Hematopoietic multipotent progenitor cell treated with erythropoietin and hydrocortisone succinate and interleukin-3 and kit ligand, for 8 days (in vitro differentiated cells): ENCODE measurements around the gene ZNRF4.
"Not testable (repeated sequence)": the region's sequence is repeated elsewhere in the genome, so short reads cannot be mapped to it uniquely, and the experiment has no call there.

Source experiments
- DNase-seq: peaks from one replicate; pipeline ENCODE4 v3.0.0-alpha.2; 2015

ZNRF4 gene

GRCh38 chr19:5455367-5456129 is at the start of gene ZNRF4:
Gene ZNRF4, plus strand, starts transcription at chr19:5455417. Its CDS starts 75 bp downstream, at chr19:5455492.
- DNase-seq: no peak

- not testable (repeated sequence) for DNase-seq
Observed at GRCh38 chr19:5406198-5406597, 49.0 kb upstream of the ZNRF4 start.

GRCh38 chr19:5406816-5407215 is 48.4 kb upstream of the ZNRF4 start:
- DNase-seq: no peak

GRCh38 chr19:5407356-5407755 is 47.9 kb upstream of the ZNRF4 start:
- peak; percentile 29 for DNase-seq

- no peak for DNase-seq
Observed at GRCh38 chr19:5417495-5418436, 37.5 kb upstream of the ZNRF4 start.

- DNase-seq: no peak
Observed at GRCh38 chr19:5418677-5419076, 36.5 kb upstream of the ZNRF4 start.

GRCh38 chr19:5420953-5421352 is 34.3 kb upstream of the ZNRF4 start:
- DNase-seq: no peak

GRCh38 chr19:5423567-5424125 is 31.6 kb upstream of the ZNRF4 start:
- no peak for DNase-seq

GRCh38 chr19:5424192-5424973 is 30.8 kb upstream of the ZNRF4 start:
- no peak for DNase-seq

- no peak for DNase-seq
Observed at GRCh38 chr19:5425260-5425659, 30.0 kb upstream of the ZNRF4 start.

- no peak for DNase-seq
Observed at GRCh38 chr19:5430237-5430636, 25.0 kb upstream of the ZNRF4 start.

GRCh38 chr19:5432687-5433086 is 22.5 kb upstream of the ZNRF4 start:
- DNase-seq: no peak

- no peak for DNase-seq
Observed at GRCh38 chr19:5434351-5434917, 20.8 kb upstream of the ZNRF4 start.

- DNase-seq: peak; percentile 3
Observed at GRCh38 chr19:5434970-5435641, 20.1 kb upstream of the ZNRF4 start.

GRCh38 chr19:5435642-5436017 is 19.6 kb upstream of the ZNRF4 start:
- no peak for DNase-seq

- DNase-seq: no peak
Observed at GRCh38 chr19:5436106-5436947, 18.9 kb upstream of the ZNRF4 start.

- DNase-seq: no peak
Observed at GRCh38 chr19:5436948-5437306, 18.3 kb upstream of the ZNRF4 start.

GRCh38 chr19:5438756-5439155 is 16.5 kb upstream of the ZNRF4 start:
- DNase-seq: not testable (repeated sequence)

GRCh38 chr19:5439452-5439851 is 15.8 kb upstream of the ZNRF4 start:
- no peak for DNase-seq

- DNase-seq: no peak
Observed at GRCh38 chr19:5440299-5440698, 14.9 kb upstream of the ZNRF4 start.

GRCh38 chr19:5443723-5444122 is 11.5 kb upstream of the ZNRF4 start:
- no peak for DNase-seq
